ENCODE measurements around the gene FAM156B.
A peak's percentile ranks its signal among the peaks of the same experiment; 100 is the strongest.
"Not testable (repeated sequence)": the region's sequence is repeated elsewhere in the genome, so short reads cannot be mapped to it uniquely, and the experiment has no call there.

Gene FAM156B

GRCh38 chrX:52914704-52915103, 17.6 kb downstream of the FAM156B start:
- not testable (repeated sequence) for H2BK12ac ChIP-seq (ENCODE audit: low read length in 2 of 2); H2AFZ ChIP-seq (ENCODE audit: low read depth, low read length); H3K4ac ChIP-seq (ENCODE audit: low read depth in 1 of 2, low read length in 2 of 2); H2BK5ac ChIP-seq (ENCODE audit: low read depth, low read length, poor library complexity, severe bottlenecking); H3K79me1 ChIP-seq (replicated peaks; ENCODE audit: low read length, poor library complexity, severe bottlenecking); H3K14ac ChIP-seq (ENCODE audit: low read length in 2 of 2); H3K4me2 ChIP-seq (ENCODE audit: low read length, poor library complexity, severe bottlenecking); H4K8ac ChIP-seq (ENCODE audit: low read length); H3K4me1 ChIP-seq (ENCODE audit: control insufficient read depth, insufficient read depth, low read depth, low read length); H3K36me3 ChIP-seq (ENCODE audit: control insufficient read depth in 1 of 2, insufficient read depth in 2 of 2, low read depth in 1 of 2, low read length in 2 of 2); H2BK15ac ChIP-seq (ENCODE audit: low read depth, poor library complexity, severe bottlenecking); DNase-seq; H4K91ac ChIP-seq (ENCODE audit: low read length); H3K27me3 ChIP-seq (ENCODE audit: control insufficient read depth in 1 of 2, insufficient read depth in 1 of 2, low read length in 2 of 2); H3K23ac ChIP-seq (ENCODE audit: low read length in 2 of 2); H3K4me3 ChIP-seq (ENCODE audit: insufficient read depth in 1 of 2, low read depth in 1 of 2, low read length in 2 of 2); H2AK5ac ChIP-seq (ENCODE audit: low read length, severe bottlenecking); H3K9me3 ChIP-seq (ENCODE audit: control insufficient read depth, low read length); H2BK120ac ChIP-seq (ENCODE audit: low read depth, low read length); H3K18ac ChIP-seq (ENCODE audit: low read depth in 1 of 2, low read length in 2 of 2); H3K9ac ChIP-seq (ENCODE audit: low read length); H3K27ac ChIP-seq (ENCODE audit: low read length, poor library complexity, severe bottlenecking)
- WGBS, result no CpG with 5 or more reads among the region's 3 CpGs

- no peak overlapping the region for H2AK5ac ChIP-seq (ENCODE audit: low read length, severe bottlenecking)
- no peak overlapping the region for H2AFZ ChIP-seq (ENCODE audit: low read depth, low read length)
- no peak overlapping the region for H2BK15ac ChIP-seq (ENCODE audit: low read depth, poor library complexity, severe bottlenecking)
- no peak overlapping the region for H4K91ac ChIP-seq (ENCODE audit: low read length)
- H3K9me3 ChIP-seq (ENCODE audit: control insufficient read depth, low read length), result no peaks in the 10 kb centered on the region
- no peak overlapping the region for H2BK120ac ChIP-seq (ENCODE audit: low read depth, low read length)
- H3K4me1 ChIP-seq (ENCODE audit: control insufficient read depth, insufficient read depth, low read depth, low read length), result peaks cover 2% of the 10 kb centered on the region
- H3K27me3 ChIP-seq (ENCODE audit: control insufficient read depth in 1 of 2, insufficient read depth in 1 of 2, low read length in 2 of 2), result peaks cover 0 to 15% of the 10 kb centered on the region in 2 experiments
- peak overlapping the region; percentile 43 for H3K27ac ChIP-seq (ENCODE audit: low read length, poor library complexity, severe bottlenecking)
- H2BK12ac ChIP-seq (ENCODE audit: low read length in 2 of 2), result no peak overlapping the region
- H3K79me1 ChIP-seq (replicated peaks; ENCODE audit: low read length, poor library complexity, severe bottlenecking), result no peaks in the 10 kb centered on the region
- no peak overlapping the region for H3K4ac ChIP-seq (ENCODE audit: low read depth in 1 of 2, low read length in 2 of 2)
- H3K9ac ChIP-seq (ENCODE audit: low read length), result peak overlapping the region; percentile 60
- WGBS, result 22% methylated on average over 1 of the region's 4 CpGs
- peak overlapping the region in 1 of 2 experiments; percentile 40 for H3K18ac ChIP-seq (ENCODE audit: low read depth in 1 of 2, low read length in 2 of 2)
- H3K4me2 ChIP-seq (ENCODE audit: low read length, poor library complexity, severe bottlenecking), result no peak overlapping the region
- H3K4me3 ChIP-seq (ENCODE audit: insufficient read depth in 1 of 2, low read depth in 1 of 2, low read length in 2 of 2), result no peak overlapping the region
- no peaks in the 10 kb centered on the region for H3K36me3 ChIP-seq (ENCODE audit: control insufficient read depth in 1 of 2, insufficient read depth in 2 of 2, low read depth in 1 of 2, low read length in 2 of 2)
- no peak overlapping the region for H4K8ac ChIP-seq (ENCODE audit: low read length)
- H3K14ac ChIP-seq (ENCODE audit: low read length in 2 of 2), result no peak overlapping the region
- DNase-seq, result peak; percentile 43
- no peak overlapping the region for H2BK5ac ChIP-seq (ENCODE audit: low read depth, low read length, poor library complexity, severe bottlenecking)
- no peak overlapping the region for H3K23ac ChIP-seq (ENCODE audit: low read length in 2 of 2)
Observed at GRCh38 chrX:52923781-52924241, 26.7 kb downstream of the FAM156B start.

GRCh38 chrX:52930214-52930613, 33.1 kb downstream of the FAM156B start:
- not testable (repeated sequence) for H3K27ac ChIP-seq (ENCODE audit: low read length, poor library complexity, severe bottlenecking); H2BK12ac ChIP-seq (ENCODE audit: low read length in 2 of 2); H3K9me3 ChIP-seq (ENCODE audit: control insufficient read depth, low read length); H3K4me2 ChIP-seq (ENCODE audit: low read length, poor library complexity, severe bottlenecking); H3K14ac ChIP-seq (ENCODE audit: low read length in 2 of 2); H2BK15ac ChIP-seq (ENCODE audit: low read depth, poor library complexity, severe bottlenecking); H3K36me3 ChIP-seq (ENCODE audit: control insufficient read depth in 1 of 2, insufficient read depth in 2 of 2, low read depth in 1 of 2, low read length in 2 of 2); DNase-seq; H3K4me1 ChIP-seq (ENCODE audit: control insufficient read depth, insufficient read depth, low read depth, low read length); H3K9ac ChIP-seq (ENCODE audit: low read length); H3K79me1 ChIP-seq (replicated peaks; ENCODE audit: low read length, poor library complexity, severe bottlenecking); H2BK120ac ChIP-seq (ENCODE audit: low read depth, low read length); H4K8ac ChIP-seq (ENCODE audit: low read length); H3K4me3 ChIP-seq (ENCODE audit: insufficient read depth in 1 of 2, low read depth in 1 of 2, low read length in 2 of 2); H2BK5ac ChIP-seq (ENCODE audit: low read depth, low read length, poor library complexity, severe bottlenecking); H2AK5ac ChIP-seq (ENCODE audit: low read length, severe bottlenecking); H4K91ac ChIP-seq (ENCODE audit: low read length); H3K23ac ChIP-seq (ENCODE audit: low read length in 2 of 2); H3K4ac ChIP-seq (ENCODE audit: low read depth in 1 of 2, low read length in 2 of 2); H3K18ac ChIP-seq (ENCODE audit: low read depth in 1 of 2, low read length in 2 of 2); H2AFZ ChIP-seq (ENCODE audit: low read depth, low read length)
- peaks cover 0 to 15% of the 10 kb centered on the region in 2 experiments for H3K27me3 ChIP-seq (ENCODE audit: control insufficient read depth in 1 of 2, insufficient read depth in 1 of 2, low read length in 2 of 2)
- WGBS, result 100% methylated on average over 2 of the region's 6 CpGs

GRCh38 chrX:52933213-52933612, 36.1 kb downstream of the FAM156B start:
- no peak overlapping the region for H2AFZ ChIP-seq (ENCODE audit: low read depth, low read length)
- WGBS, result no CpG with 5 or more reads among the region's 2 CpGs
- no peak overlapping the region for H2BK15ac ChIP-seq (ENCODE audit: low read depth, poor library complexity, severe bottlenecking)
- H4K8ac ChIP-seq (ENCODE audit: low read length), result no peak overlapping the region
- H3K4me1 ChIP-seq (ENCODE audit: control insufficient read depth, insufficient read depth, low read depth, low read length), result peaks cover 2% of the 10 kb centered on the region
- H3K4ac ChIP-seq (ENCODE audit: low read depth in 1 of 2, low read length in 2 of 2), result no peak overlapping the region
- no peak overlapping the region for H3K18ac ChIP-seq (ENCODE audit: low read depth in 1 of 2, low read length in 2 of 2)
- no peak overlapping the region for H4K91ac ChIP-seq (ENCODE audit: low read length)
- H3K27me3 ChIP-seq (ENCODE audit: control insufficient read depth in 1 of 2, insufficient read depth in 1 of 2, low read length in 2 of 2), result peaks cover 0 to 4% of the 10 kb centered on the region in 2 experiments
- H3K79me1 ChIP-seq (replicated peaks; ENCODE audit: low read length, poor library complexity, severe bottlenecking), result no peaks in the 10 kb centered on the region
- no peak overlapping the region for H3K27ac ChIP-seq (ENCODE audit: low read length, poor library complexity, severe bottlenecking)
- H3K36me3 ChIP-seq (ENCODE audit: control insufficient read depth in 1 of 2, insufficient read depth in 2 of 2, low read depth in 1 of 2, low read length in 2 of 2), result no peaks in the 10 kb centered on the region
- H3K9me3 ChIP-seq (ENCODE audit: control insufficient read depth, low read length), result no peaks in the 10 kb centered on the region
- H3K14ac ChIP-seq (ENCODE audit: low read length in 2 of 2), result no peak overlapping the region
- no peak for DNase-seq
- no peak overlapping the region for H2BK5ac ChIP-seq (ENCODE audit: low read depth, low read length, poor library complexity, severe bottlenecking)
- no peak overlapping the region for H2BK12ac ChIP-seq (ENCODE audit: low read length in 2 of 2)
- no peak overlapping the region for H3K4me3 ChIP-seq (ENCODE audit: insufficient read depth in 1 of 2, low read depth in 1 of 2, low read length in 2 of 2)
- H2AK5ac ChIP-seq (ENCODE audit: low read length, severe bottlenecking), result no peak overlapping the region
- H3K23ac ChIP-seq (ENCODE audit: low read length in 2 of 2), result no peak overlapping the region
- no peak overlapping the region for H3K9ac ChIP-seq (ENCODE audit: low read length)
- H2BK120ac ChIP-seq (ENCODE audit: low read depth, low read length), result no peak overlapping the region
- no peak overlapping the region for H3K4me2 ChIP-seq (ENCODE audit: low read length, poor library complexity, severe bottlenecking)
